Measurements from ENCODE around the gene ADGRG1.

DNA sequence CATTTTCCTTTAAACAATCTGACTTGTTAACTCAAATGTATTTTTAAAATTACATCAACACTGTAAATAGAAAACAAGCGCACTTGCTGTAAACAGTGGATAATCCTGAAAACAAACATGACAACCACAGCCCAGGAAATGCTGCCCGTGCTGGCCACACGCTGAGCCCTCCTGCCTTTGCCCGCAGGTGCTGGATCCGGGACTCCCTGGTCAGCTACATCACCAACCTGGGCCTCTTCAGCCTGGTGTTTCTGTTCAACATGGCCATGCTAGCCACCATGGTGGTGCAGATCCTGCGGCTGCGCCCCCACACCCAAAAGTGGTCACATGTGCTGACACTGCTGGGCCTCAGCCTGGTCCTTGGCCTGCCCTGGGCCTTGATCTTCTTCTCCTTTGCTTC is 33.1 kb downstream of the ADGRG1 start:
- TF ChIP-seq, protein P1, sequence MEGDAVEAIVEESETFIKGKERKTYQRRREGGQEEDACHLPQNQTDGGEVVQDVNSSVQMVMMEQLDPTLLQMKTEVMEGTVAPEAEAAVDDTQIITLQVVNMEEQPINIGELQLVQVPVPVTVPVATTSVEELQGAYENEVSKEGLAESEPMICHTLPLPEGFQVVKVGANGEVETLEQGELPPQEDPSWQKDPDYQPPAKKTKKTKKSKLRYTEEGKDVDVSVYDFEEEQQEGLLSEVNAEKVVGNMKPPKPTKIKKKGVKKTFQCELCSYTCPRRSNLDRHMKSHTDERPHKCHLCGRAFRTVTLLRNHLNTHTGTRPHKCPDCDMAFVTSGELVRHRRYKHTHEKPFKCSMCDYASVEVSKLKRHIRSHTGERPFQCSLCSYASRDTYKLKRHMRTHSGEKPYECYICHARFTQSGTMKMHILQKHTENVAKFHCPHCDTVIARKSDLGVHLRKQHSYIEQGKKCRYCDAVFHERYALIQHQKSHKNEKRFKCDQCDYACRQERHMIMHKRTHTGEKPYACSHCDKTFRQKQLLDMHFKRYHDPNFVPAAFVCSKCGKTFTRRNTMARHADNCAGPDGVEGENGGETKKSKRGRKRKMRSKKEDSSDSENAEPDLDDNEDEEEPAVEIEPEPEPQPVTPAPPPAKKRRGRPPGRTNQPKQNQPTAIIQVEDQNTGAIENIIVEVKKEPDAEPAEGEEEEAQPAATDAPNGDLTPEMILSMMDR (IDR thresholded peaks at IDR 0.05): no peak
- TF ChIP-seq POLR2A (IDR thresholded peaks at IDR 0.05): no peak
